Amniotic stem cell (primary cell): ENCODE measurements around the gene MAST3.

Experiments
- DNase-seq: peaks from one replicate; lab custom pipeline; 2025; lab: John Stamatoyannopoulos, UW

MAST3 gene

DNA sequence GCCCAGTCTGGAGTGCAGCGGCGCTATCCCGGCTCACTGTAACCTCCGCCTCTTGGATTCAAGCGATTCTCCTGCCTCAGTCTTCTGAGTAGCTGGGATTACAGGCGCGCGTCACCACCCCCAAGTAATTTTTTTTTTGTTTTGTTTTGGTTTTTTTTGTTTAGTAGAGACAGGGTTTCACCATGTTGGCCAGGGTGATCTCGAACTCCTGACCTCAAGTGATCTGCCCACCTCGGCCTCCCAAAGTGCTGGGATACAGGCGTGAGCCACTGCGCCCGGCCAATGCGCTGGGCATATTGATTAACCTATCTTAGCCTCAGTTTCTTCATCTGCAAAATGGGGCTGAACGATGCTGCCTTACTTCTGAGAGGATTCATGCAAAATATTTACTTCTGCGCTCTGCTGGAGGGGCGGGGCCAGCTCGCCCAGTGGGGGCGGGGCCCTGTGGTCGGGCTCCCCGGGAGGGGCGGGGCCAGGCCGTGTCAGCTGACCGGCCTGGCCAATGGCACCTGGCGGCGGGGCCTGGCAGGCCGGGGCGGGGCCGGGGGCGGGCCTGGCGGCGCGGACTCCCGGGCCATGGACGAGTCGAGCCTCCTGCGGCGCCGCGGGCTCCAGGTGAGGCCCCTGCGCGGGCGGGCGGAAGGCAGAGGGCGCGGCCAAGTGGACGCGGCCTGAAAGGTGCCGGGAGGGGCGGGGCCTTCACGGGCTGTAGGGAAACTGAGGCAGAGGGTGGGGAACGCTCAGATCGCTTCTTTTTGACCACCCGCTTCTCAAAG is at the start of gene MAST3:
TSS of gene MAST3 (plus strand) at position 562 of the 776 bp plus-strand sequence. CDS start at position 577, 15 bp downstream.
- no peak for DNase-seq

DNA sequence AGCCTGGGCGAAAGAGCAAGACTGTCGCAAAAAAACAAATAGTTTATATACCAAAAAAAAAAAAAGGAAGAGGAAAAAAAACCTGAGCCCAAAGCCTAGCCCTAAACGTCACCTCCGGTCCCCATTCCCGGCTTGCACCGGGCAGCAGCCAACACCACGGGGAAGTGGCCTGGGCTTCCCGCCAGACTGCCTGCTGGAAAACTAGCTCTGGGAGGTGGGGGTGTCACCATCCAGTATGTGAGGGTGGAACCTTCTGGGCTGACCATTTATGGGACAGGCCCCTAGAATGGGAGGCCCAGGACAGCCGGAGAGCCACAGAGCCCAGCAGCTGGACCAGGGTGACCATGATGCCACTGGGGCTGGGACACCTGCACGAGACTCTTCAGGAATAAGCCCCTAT is 48.2 kb upstream of the MAST3 start:
- DNase-seq: no peak

GRCh38 chr19:18051887-18052286 is 45.7 kb upstream of the MAST3 start:
- DNase-seq: no peak

DNA sequence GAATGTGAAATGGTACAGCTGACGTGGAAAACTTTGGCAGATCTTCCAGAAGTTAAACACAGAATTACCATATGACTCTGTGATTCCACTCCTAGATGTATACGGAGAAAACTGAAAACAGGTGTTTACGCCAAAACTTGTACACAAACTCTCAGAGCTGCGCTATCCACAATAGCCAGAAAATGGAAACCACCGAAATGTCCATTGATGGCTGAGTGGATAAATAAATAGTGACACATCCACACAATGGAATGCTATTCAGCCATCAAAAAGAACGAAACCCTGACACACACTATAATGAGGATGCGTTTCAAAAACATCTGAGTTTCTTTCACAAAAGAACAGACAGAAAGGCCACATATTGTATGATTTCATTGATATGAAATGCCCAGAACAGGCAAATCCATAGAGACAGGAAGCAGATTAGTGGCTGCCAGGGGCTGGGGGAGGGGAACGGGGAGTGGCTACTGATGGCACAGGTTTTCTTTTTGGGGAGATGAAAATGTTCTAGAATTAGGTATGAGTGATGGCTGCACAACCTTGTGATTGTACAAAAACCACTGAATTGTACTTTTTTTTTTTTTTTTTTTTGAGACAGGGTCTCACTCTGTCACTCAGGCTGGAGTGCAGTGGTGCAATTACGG is 43.9 kb upstream of the MAST3 start:
- DNase-seq: no peak

DNA sequence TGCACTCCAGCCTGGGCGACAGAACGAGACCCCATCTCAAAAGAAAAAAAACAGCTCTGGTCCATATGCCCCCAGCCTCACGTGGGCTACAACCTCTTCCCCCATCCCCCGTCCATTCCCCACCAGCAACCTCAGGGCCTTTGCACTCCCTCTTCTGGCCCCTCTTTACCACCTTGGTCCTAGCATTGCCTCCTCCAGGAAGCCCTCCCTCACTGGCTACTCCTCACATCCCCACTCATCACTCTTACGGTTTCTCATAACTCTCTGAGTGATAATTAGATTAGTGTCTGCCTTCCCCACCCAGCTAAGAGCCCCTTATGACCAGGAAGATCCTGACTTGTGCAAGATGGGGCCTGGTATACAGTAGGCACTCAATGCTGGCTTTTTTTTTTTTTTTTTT is 41.6 kb upstream of the MAST3 start:
- DNase-seq: no peak

GRCh38 chr19:18057557-18057956 is 40.0 kb upstream of the MAST3 start:
- DNase-seq: no peak

GRCh38 chr19:18058208-18059009 is 39.2 kb upstream of the MAST3 start:
- DNase-seq: peak; percentile 44

DNA sequence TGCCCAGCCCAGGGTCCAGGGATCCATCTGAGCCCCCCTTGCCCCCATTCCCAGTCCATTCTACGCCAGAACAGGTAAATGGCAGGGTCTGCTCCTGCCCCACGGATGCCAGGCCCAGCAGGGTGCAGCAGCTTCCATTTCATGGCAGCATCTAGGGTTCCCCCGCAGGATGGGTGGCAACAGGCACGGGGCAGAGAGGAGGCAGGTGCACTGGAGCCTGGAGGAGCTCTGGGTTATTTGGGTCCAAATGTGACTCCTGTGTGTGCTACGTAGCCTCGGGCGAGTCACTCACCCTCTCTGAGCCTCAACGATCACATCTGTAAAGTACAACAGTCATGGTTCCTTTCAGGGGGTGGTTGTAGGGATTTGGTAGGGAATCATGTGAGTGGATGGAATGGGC is 38.3 kb upstream of the MAST3 start:
- no peak for DNase-seq

DNA sequence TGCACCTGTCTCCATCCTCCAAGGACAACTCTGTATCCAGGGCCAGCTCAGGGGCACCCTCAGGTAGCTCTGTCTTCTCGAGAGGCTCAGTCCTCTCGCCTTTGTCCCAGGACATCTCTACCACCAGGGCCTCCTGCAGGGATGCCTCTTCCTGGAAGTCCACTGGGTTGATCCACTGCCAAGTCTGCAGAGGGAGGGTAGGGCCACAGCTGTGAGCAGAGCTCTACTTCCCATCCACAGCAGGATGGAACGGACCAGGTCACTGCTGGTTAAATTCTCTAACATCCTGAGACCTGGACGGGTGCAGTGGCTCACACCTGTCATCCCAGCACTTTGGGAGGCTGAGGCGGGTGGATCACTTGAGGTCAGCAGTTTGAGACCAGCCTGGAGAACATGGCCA is 37.7 kb upstream of the MAST3 start:
- DNase-seq: no peak

DNA sequence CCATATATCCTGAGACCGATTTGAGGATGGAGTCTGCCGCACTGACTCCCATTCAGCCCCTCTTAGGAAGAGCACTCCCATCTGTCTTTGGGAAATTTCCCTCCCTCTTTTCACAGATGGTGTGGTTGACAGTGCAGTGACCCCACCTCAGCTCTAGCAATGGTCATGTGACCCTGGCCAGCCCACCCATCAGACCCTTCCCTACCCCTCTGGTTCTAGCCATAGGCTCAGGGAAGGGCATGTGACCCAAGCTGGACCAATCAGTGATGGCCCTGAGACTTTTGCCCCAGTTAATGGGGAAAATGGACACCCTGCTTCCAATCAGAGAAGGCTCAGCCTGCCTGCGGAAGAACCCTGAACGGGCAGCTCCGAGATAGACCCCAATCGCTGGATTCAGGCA is 37.1 kb upstream of the MAST3 start:
- DNase-seq: no peak

GRCh38 chr19:18062028-18062427 is 35.5 kb upstream of the MAST3 start:
- no peak for DNase-seq

DNA sequence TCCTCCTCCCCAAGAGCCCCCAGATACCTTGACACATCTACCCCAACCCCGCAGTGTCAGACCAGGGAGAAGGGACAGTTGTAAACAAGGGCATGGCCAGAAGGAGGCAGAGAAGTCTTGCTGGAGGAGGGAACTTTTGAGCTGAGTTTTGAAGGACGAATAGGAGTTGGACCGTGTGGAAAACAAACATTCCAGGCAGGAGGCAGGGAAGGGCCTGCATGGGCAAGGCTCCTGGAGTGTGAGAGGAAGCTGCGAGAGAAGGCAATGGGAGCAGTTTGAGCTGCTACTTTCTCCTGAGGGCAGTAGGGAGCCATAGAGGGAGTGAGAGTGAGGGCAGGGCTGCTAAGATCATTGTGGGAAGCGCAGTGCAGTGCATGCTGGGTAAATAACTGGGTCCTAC is 34.1 kb upstream of the MAST3 start:
- DNase-seq: no peak

GRCh38 chr19:18065173-18065495 is 32.4 kb upstream of the MAST3 start:
- DNase-seq: no peak

DNA sequence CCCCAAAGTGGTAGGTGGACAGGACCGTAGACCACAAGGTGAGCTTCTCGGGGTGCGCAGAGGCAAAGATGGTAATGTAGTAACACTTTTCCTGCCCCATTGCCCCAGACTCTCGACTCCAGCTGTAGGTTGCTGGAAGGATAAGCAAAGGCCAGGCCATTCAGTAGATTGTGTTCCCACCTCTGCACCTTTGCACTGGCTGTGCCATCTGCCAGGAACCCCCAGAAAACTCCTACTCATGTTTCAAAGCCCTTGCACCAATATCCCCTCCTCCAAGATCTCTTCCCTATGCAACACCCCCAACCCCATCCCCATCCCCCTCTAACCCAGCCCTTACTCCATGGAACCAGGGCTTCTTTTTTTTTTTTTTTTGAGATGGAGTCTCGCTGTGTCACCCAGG is 29.2 kb upstream of the MAST3 start:
- DNase-seq: no peak

- DNase-seq: no peak
These were observed 28.2 kb upstream of the MAST3 start for GRCh38 chr19:18069383-18069782.

DNA sequence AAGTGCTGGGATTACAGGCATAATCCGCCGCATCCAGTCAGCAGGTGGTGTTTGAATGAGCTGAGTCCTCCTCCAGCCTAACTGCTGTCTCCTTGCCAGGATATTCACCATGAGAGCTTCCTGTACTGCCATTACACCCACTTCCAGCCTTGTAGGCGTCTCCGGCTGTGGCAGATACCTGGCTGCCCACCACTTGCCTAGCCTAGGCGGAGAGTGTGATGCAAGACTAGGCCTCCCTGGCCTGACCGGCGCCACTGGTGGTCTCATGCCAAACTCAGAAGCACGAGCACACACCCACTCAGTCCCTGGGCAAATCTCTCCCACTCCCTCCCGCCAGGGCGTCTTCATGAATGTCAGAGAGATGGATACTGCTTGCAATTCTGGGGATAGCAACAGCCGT is 27.4 kb upstream of the MAST3 start:
- no peak for DNase-seq

DNA sequence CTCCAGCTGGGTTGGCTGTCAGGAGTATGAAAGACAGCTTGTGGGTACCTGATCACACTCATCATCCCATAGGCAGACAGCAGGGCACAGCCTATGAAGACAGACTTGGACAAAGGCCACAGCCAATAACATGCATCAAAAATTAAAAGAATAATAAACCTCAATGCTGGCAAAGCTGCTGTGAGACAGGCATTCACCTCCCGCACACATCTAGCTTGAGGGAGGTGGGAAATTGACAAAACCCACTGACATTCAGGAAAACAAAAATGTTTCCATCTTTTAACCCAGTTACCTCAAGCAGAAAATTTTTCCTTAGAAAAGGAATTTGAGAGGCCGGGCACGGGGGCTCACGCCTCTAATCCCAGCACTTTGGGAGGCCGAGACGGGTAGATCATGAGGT is 25.2 kb upstream of the MAST3 start:
- no peak for DNase-seq

DNA sequence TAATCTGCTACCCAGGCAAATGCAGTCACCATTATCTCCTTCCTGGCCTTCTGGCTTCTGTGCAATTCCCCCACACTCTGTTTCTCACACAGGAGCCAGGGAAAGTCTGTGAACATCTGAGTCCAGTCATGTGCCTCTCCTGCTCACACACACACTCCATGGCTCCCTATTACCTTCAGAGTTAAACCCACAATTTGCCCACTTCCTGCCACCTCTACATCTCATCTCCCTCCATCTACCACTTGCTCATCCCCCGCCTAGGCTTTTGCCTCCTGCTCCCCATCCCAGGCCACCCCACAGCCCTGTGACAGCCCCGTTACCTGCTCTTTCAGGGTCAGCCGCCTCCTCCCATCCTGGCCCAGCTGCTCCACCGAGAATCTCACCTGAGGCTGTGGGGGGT is 24.4 kb upstream of the MAST3 start:
- DNase-seq: no peak

DNA sequence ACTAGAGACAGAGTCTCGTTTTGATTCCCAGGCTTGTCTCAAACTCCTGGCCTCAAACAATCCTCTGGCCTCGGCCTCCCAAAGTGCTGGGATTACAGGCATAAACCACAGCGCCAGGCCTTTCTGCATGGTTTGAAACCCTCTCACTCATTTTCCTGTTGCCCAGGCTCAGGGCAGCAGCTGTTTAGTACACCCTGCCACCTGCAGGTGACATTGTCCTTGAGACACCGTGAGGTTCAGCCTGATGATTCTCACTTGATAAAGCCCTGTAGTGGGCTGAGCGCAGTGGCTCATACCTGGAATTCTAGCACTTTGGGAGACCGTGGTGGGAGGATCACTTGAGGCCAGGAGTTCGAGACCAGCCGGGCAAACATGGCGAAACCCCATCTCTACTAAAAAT is 23.4 kb upstream of the MAST3 start:
- no peak for DNase-seq

DNA sequence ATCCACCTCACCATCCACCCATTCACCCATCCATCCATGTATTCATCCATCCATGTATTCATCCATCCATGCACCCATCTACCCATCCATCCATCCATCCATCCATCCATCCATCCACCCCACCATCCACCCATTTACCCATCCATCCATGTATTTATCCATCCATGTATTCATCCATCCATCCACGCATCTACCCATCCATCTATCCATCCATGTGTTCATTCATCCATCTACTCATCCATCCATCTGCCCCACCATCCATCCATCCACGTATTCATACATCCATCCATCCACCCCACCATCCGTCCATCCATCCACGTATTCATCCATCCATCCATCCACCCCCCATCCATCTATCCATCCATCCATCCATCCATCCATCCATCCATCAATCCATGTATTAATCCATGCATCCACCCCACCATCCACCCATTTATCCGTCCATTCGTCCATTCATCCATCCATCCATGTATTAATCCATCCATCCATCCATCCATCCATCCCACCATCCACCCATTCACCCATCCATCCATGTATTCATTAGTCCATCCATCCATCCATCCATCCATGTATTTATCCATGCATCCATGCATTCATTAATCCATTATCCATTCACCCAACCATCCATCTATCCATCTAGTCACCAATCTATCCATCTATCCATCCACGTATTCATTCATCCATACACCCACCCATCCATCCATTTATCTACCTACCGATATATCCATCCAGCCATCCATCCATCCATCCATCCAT is 13.5 kb upstream of the MAST3 start:
- DNase-seq: no peak

- DNase-seq: no peak
These were observed 11.7 kb upstream of the MAST3 start for GRCh38 chr19:18085702-18086457.
